Stimulated activated CD4-positive, alpha-beta T cell treated with anti-CD3 and anti-CD28 coated beads, Interleukin-1b, Interleukin-23, amount 100 ng/mL, for 4 hours (primary cell): Measurements from ENCODE around the gene YOD1.
A peak's percentile ranks its signal among the peaks of the same experiment; 100 is the strongest.

ENCODE experiments used
- DNase-seq, 2 donors: peaks; one replicate each; pipeline ENCODE4 v3.0.0-alpha.2; 2020; ENCODE audit warnings: low read depth in 2 of 2

Gene YOD1

GRCh38 chr1:207051191-207051943 is at the start of gene YOD1:
TSS of gene YOD1 (minus strand) at chr1:207051208. CDS start at chr1:207051030, 178 bp downstream.
- no peak for DNase-seq

- DNase-seq, result peak in 1 of 2 donors; percentile 9
Observed at GRCh38 chr1:207097871-207098324, 46.9 kb upstream of the YOD1 start.

- DNase-seq, result no peak
Observed at GRCh38 chr1:207093944-207094343, 42.9 kb upstream of the YOD1 start.

- DNase-seq, result no peak
Observed at GRCh38 chr1:207091200-207091908, 40.3 kb upstream of the YOD1 start.

DNA sequence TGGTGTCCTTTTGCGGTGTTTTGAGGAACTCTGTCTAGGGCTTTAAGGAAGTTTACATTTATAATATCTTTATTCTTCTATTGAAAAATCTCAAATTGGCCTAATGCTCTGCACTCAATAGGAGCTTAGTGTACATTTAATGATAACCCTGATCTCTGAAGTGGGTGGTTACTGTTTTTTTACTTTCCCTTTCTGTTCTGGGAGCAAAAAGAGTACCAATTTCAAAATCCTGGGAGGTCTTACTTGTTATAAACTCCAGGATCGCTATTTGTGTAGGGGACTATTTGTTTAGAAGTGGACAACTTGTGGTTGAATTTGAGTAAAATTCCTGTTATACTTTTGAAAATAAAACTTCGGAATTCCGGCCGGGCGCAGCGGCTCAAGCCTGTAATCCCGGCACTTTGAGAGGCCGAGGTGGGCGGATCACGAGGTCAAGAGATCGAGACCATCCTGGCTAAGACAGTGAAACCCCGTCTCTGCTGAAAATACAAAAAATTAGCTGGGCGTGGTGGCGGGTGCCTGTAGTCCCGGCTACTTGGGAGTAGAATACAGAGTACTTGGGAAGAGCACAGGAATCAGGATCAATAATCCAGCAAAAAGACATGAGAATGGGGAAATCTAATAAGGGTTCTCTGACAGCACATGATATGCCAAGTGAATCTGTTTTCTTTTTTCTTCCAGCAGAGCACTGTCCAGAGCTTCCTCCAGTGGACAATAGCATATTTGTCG is 38.8 kb upstream of the YOD1 start:
- no peak for DNase-seq

- no peak for DNase-seq
Observed at GRCh38 chr1:207088701-207089626, 38.0 kb upstream of the YOD1 start, which contains the start of gene C4BPB. TSS of gene C4BPB (plus strand) at chr1:207088860. CDS start at chr1:207089532, 672 bp downstream.

- no peak for DNase-seq
Observed at GRCh38 chr1:207088161-207088560, 37.2 kb upstream of the YOD1 start.

- no peak for DNase-seq
Observed at GRCh38 chr1:207085887-207086286, 34.9 kb upstream of the YOD1 start.

DNA sequence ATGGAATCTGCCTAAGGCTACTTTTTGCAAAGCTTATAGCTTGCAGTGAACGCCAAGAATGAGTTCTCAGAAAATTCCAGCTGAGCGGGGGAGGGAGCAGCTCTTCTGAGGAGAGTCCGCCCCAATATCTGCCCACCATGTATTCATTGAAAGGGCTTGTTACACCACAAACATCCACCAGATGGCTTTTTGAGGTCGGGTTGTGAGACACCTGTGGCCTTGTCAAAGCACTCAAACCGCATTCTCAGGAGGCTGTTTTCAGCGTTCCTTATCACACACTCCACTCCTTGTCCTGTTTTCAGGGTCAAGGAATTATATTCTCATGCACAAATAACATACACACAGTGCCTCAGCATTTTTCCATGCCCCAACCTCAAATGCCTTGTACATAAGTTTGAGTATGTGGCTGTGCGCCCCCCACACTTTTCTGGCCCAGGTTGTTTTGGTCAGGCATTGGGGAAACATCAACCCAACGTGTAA is 33.7 kb upstream of the YOD1 start:
- DNase-seq, result peak; percentile 16 to 40

- no peak for DNase-seq
Observed at GRCh38 chr1:207084232-207084631, 33.2 kb upstream of the YOD1 start.

DNA sequence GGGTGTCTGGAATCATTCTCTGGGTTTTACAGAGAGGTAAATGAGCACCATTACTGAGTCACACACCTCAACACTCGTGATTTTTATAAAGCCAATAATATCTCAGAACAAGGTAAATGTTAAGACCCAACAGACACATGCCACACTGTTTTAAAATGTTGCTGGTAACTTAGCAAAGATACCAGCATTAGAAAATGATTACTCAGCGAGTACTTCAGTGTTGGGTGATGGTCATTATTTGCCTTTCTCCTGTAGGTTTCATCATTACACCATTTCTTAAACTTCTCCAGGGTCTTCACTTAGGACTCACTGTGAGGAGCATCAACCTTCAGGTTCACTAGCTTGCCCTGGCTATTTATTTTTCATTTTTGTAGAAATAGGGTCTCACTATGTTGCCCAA is 30.8 kb upstream of the YOD1 start:
- DNase-seq, result no peak

DNA sequence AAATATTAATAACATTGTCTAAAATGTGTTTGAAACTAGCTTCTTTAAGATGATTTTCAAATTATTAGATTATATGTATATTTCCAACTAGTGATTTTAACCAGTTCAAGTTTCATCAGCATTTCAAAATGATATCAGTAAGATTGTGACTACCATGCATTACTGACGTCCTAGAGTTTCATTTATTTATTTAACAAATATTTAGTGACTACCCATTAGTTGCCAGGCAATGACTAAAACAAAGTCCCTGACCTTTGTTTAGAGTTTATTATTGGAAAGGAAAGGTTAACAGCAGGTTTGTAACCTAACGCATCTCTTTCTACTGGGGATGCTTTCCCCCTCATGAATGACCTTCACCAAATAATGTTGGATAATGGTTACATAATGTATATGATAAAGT is 30.1 kb upstream of the YOD1 start:
- no peak for DNase-seq

DNA sequence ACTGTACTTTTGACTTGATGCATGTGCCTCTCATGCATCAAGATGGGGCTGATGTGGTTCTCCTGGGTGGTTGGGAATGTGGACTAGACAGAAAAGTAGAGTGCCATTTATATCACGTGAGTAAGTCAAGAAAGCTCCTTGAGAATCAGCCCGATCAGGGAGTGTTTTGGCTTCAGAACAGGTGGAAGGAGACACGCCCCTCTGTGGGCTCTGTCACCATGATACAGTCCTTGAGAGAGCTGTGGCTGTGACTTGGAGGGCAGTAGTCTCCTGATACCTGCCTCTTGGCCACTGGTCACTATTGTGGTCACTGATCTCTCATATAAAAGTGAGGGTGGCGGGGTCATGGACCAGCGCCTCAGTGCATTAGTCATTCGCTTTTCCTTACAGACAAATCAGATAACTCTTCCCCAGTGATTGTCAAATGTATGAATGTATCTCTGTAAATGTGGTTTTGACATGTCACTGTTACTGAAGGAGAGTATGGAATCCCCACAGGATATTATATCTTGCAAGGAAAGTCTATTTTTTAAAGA is 28.8 kb upstream of the YOD1 start:
- no peak for DNase-seq

GRCh38 chr1:207078578-207079132 is 27.6 kb upstream of the YOD1 start:
- no peak for DNase-seq

DNA sequence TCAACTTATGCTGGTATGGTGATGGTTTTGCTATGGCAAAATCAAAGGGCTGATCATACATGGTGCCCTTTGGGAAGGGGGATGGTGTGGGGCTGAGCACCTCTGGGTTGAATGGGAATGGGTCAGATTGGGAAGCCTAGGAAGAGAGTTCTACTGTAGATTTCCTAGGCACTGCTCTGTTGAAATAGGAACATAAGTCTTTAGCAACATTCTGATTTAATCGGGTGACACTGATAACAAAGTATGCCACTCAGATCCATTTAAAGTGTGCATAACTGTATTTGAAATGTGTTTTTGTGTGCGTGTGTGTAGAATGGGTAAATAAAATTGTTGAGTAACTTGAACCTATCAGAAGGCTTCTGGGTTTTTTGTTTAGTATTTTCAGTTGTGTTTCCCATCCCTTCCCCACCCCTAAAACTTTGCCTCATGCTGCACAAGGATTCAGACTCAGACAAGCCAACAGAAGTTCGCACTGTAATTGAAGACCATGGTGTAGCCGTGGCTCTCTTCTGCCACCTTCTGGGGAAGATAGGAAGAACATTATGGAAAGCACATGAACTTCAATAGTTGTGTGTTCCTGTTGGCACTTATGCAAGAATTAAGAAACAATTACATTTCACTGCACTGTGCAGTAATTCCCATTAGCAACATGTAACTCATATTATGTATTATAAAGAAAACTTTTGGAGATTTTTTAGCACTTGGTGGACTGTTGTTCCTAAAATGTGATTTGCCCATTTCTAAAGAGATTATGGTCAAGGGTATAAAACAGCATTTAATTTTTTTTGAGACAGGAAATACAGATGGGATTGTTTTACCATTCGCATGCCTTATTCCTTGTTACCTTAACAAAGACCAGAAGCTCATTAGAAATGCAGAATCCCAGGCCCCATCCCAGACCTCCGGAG is 26.7 kb upstream of the YOD1 start:
- DNase-seq, result peak; percentile 13 to 70

DNA sequence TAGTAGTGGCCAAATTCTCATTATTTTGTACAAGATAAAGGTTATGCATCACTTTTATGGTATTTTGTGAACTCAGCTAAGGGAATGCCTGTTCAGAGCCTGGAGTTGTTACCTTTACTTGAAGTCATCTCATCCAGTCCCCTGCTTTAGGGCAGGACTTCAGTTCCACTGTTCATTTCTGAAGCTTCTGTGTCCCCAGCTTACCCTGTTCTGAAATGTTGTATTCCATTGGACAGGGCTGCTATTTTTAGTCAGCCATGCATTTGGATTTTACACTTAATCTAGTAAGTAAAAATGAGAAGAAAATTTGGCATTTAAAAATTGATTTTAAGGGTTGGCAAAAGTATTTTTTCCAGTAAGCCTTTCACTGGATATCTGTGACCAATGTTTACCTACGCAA is 26.0 kb upstream of the YOD1 start:
- DNase-seq, result no peak

GRCh38 chr1:207076181-207076955 is 25.4 kb upstream of the YOD1 start:
- no peak for DNase-seq

DNA sequence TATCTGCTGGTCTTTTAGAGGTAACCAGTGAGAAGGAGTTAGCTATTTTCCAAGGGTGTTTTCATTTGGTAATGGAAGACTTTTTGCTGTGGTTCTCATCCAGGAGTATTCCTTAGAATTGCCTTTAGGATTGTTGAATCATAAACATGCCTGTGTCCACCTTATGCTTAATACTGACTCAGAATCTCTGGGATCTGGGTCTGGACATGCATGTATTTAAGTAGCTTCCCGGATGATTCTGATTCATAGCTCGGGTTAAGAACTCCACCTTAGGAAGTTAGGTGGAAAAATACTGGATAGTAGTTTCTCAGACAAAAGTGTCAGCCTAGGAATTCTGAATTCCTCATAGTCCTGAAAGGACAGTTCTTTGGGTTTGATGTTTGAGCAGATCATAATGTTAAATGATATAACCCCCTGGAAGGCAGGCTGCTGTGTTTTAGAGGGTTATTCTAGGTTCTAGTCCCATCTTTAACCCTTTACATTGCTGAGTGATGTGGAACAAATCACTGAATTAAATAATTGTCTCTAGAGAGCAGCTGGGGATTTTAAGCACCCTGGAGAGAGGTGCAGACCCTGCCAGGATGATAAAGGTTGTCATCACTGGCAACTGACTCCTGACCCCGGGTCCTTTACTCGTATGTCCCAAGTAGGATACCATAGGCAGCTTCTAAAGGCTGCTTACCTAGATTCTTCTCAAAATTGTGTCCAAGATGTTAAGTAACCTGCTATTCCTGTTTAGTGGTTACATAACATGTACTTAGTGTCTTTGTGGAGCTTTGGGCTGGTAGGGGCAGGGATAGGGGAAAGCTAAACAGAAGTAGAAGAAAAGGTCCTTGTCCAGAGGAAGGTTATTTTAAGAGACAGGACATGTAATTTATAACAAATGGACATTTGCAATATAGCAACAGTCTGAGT is 23.2 kb upstream of the YOD1 start:
- DNase-seq, result no peak
